ENCODE results near the gene RTN1. TPM values are rescaled to one million over a fixed set of nuclear protein-coding genes. Genes with fewer than 3 reads are reported as not detected.
A peak's percentile ranks its signal among the peaks of the same experiment; 100 is the strongest.

The RTN1 gene
- total RNA-seq, 2 experiments from 2014 or later = not detected

- POLR2A ChIA-PET = no interaction called here
- Histone ChIP-seq H3K4me1 (ENCODE audit: insufficient read depth, low read length, poor library complexity, severe bottlenecking) (no peaks in the 10 kb centered on the region), H4K20me1 (ENCODE audit: insufficient read depth, low read length) (no peaks in the 10 kb centered on the region), H3K9me2 (ENCODE audit: insufficient read depth, low read length) (no peaks in the 10 kb centered on the region), H3K4me3 (ENCODE audit: low read depth, low read length, poor library complexity, severe bottlenecking) (no peak overlapping the region), H3K9me3 (ENCODE audit: low read length) (0 out of 2 replicates have a peak, but pooled peaks cover 5% of the 10 kb centered on the region), H3K4me2 (ENCODE audit: low read length) (no peak overlapping the region), H2AFZ (ENCODE audit: low read length) (no peak overlapping the region), H3K27ac (ENCODE audit: low read depth, low read length, poor library complexity, severe bottlenecking) (no peak overlapping the region), H3K79me2 (ENCODE audit: insufficient read depth, low read depth, low read length) (no peaks in the 10 kb centered on the region), H3K36me3 (ENCODE audit: insufficient read depth, low read length) (no peaks in the 10 kb centered on the region)
- TF ChIP-seq EZH2phosphoT487 (IDR thresholded peaks at IDR 0.05; ENCODE audit: borderline replicate concordance, low read depth, low read length) = no peak
- TF ChIP-seq CTCF (conservative IDR thresholded peaks at IDR 0.05; ENCODE audit: low read length) = peak; percentile 57
- CTCF ChIA-PET (ENCODE audit: unreplicated experiment) = no interaction called here
- DNase-seq (ENCODE audit: low spot score) = peak; percentile 2
- no TSS peak for BruUV-seq (replicated peaks)
- intact Hi-C loops (cut with micrococcal nuclease; ENCODE audit: unreplicated experiment) = no loop called here
Measured at GRCh38 chr14:59631237-59631636, 239.3 kb downstream of the RTN1 start.

DNA sequence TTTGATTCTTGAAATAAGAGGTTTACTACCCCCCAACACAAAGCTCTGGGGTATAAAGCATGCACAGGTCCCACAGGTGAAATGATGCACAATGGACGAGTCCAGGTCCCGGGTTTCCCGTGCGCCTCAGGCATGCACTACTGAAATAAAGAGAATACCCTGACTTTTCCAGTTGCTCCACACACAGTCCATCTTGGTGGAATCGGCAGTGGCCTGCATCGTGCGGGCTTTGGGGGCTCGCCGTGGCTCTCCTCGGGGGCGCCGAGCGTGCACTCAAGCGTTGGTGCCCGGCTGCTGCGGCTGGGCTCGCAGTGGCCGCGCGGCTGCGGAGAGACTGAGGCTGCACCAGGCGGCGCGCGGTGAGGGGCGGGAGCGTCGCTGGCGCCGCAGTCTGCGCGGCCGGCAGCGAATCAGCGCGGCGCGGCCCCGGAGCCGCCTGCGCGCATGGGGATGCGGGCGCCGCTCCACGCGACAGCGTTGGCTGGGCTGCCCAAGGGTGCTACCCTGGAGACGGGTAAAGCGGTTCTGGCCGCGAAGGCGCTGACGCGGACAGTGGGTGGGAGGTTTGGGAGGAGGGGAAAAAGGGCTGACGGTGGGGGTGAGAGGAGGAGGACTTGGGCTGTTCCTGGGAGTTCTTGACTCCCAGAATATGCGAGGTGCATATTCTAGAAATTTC is 240.2 kb downstream of the RTN1 start:
- no peaks in the 10 kb centered on the region for H4K20me1 ChIP-seq (ENCODE audit: insufficient read depth, low read length)
- H3K4me3 ChIP-seq (ENCODE audit: low read depth, low read length, poor library complexity, severe bottlenecking) = no peak overlapping the region
- POLR2A ChIA-PET = no interaction called here
- 0 out of 2 replicates have a peak, but pooled peaks cover 5% of the 10 kb centered on the region for H3K9me3 ChIP-seq (ENCODE audit: low read length)
- H3K9me2 ChIP-seq (ENCODE audit: insufficient read depth, low read length) = no peaks in the 10 kb centered on the region
- H3K36me3 ChIP-seq (ENCODE audit: insufficient read depth, low read length) = no peaks in the 10 kb centered on the region
- no peak for DNase-seq (ENCODE audit: low spot score)
- H3K79me2 ChIP-seq (ENCODE audit: insufficient read depth, low read depth, low read length) = no peaks in the 10 kb centered on the region
- H3K4me1 ChIP-seq (ENCODE audit: insufficient read depth, low read length, poor library complexity, severe bottlenecking) = no peaks in the 10 kb centered on the region
- CTCF ChIA-PET (ENCODE audit: unreplicated experiment) = no interaction called here
- no peak overlapping the region for H2AFZ ChIP-seq (ENCODE audit: low read length)
- no peak overlapping the region for H3K4me2 ChIP-seq (ENCODE audit: low read length)
- no peak overlapping the region for H3K27ac ChIP-seq (ENCODE audit: low read depth, low read length, poor library complexity, severe bottlenecking)
- TF ChIP-seq EZH2phosphoT487 (IDR thresholded peaks at IDR 0.05; ENCODE audit: borderline replicate concordance, low read depth, low read length) (no peak), CTCF (conservative IDR thresholded peaks at IDR 0.05; ENCODE audit: low read length) (no peak)
- intact Hi-C loops (cut with micrococcal nuclease; ENCODE audit: unreplicated experiment) = no loop called here
- BruUV-seq (replicated peaks) = no TSS peak

DNA sequence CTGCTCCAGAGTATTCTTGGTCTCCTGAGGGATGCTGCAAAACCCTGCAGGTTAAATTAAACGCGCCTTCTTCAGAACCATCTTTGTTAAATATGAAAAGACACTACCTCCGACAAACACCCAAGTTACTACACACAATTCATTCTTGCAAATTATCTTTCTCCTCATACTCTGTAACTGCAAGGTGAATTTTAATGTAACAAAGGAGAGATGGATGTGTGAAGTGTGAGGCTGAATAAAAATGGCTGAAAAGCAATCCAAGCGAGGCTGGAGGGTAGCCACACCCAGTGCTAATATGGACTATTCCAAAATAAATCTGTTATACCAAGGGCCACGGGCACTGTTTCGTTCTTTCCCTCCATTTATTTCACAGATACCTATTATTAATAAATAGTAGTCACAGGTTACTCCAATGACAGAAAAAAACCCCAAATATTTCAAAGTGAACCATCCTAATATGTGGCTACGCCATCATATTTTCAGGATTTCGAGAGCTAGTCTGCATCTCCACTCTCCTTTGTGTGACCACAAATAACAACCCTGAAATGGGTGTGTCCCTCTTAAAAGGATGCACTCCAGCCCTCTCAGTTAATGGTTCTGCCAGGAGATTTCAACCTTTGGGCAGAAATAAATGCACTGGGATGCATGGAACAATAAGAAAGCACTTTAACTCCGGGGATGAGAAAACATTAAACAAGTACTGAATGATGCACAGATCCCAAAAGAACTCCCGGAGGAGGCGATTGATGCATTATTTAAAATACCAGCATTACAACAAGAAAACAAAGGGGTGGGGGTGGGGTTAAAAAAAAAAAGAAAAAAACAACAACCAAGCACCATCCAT is 240.9 kb downstream of the RTN1 start:
- DNase-seq (ENCODE audit: low spot score) = no peak
- POLR2A ChIA-PET = no interaction called here

More for the DNA sequence above, 240.9 kb downstream of the RTN1 start:
- H3K4me2 ChIP-seq (ENCODE audit: low read length) = no peak overlapping the region
- H3K4me1 ChIP-seq (ENCODE audit: insufficient read depth, low read length, poor library complexity, severe bottlenecking) = no peaks in the 10 kb centered on the region
- H4K20me1 ChIP-seq (ENCODE audit: insufficient read depth, low read length) = no peaks in the 10 kb centered on the region
- intact Hi-C loops (cut with micrococcal nuclease; ENCODE audit: unreplicated experiment) = no loop called here
- BruUV-seq (replicated peaks) = no TSS peak
- no peak overlapping the region for H3K4me3 ChIP-seq (ENCODE audit: low read depth, low read length, poor library complexity, severe bottlenecking)
- H3K9me2 ChIP-seq (ENCODE audit: insufficient read depth, low read length) = no peaks in the 10 kb centered on the region
- H3K9me3 ChIP-seq (ENCODE audit: low read length) = no peaks in the 10 kb centered on the region
- TF ChIP-seq EZH2phosphoT487 (IDR thresholded peaks at IDR 0.05; ENCODE audit: borderline replicate concordance, low read depth, low read length) = no peak
- TF ChIP-seq CTCF (conservative IDR thresholded peaks at IDR 0.05; ENCODE audit: low read length) = no peak
- no peak overlapping the region for H3K27ac ChIP-seq (ENCODE audit: low read depth, low read length, poor library complexity, severe bottlenecking)
- H2AFZ ChIP-seq (ENCODE audit: low read length) = no peak overlapping the region
- CTCF ChIA-PET (ENCODE audit: unreplicated experiment) = no interaction called here
- H3K79me2 ChIP-seq (ENCODE audit: insufficient read depth, low read depth, low read length) = no peaks in the 10 kb centered on the region
- no peaks in the 10 kb centered on the region for H3K36me3 ChIP-seq (ENCODE audit: insufficient read depth, low read length)
